ENCODE measurements around the gene MAF. TPM values are rescaled to one million over a fixed set of nuclear protein-coding genes. Genes with fewer than 3 reads are reported as not detected.
A peak's percentile ranks its signal among the peaks of the same experiment; 100 is the strongest.

Gene MAF
- total RNA-seq: 100 to 1,000 TPM in 3 of 4 donors, 10 to 100 TPM in 1; 75.3 to 160 (median 115) TPM

DNA sequence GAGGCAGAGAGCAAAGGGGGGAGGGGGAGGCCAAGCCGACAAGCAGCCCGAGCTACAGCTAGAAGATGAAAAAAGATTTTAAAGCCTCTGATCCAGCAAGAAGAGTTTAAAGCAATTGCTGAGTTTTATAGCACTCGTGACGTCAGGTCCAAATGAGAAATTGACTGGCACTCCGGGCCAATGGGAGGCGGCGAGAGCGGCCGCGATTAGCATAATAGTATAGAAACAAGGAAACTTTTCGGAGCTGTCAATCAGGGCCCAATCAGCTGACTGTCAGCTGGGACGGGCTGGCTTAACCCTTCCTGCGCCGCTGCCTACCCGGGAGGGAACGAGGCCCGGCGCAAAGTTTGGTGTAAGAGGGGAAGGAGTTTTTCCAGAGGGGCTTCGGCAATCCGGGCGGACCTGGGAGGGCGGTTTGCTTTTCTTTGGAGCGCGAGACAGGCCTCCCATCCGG, at the start of gene MAF:
Gene MAF (minus strand): TSS at position 100 of the 454 bp plus-strand sequence. CDS start 835 bp downstream, outside the sequence.
- peak within 1 kb of the TSS; percentile 62 to 91 (median 79) for H3K4me3 ChIP-seq
- no peaks in the 10 kb centered on the region for H3K9me3 ChIP-seq
- WGBS, 2 donors: 0% methylated on average over 25 of the region's 25 CpGs
- no peaks in the 10 kb centered on the region for H3K27me3 ChIP-seq
- peak; percentile 88 to 91 for DNase-seq (ENCODE audit: low spot score in 2 of 2)
- TF ChIP-seq EP300 (IDR thresholded peaks at IDR 0.05): peak; percentile 60 to 96
- TF ChIP-seq POLR2A (IDR thresholded peaks at IDR 0.05): peak; percentile 50 to 76
- TF ChIP-seq, protein P1, sequence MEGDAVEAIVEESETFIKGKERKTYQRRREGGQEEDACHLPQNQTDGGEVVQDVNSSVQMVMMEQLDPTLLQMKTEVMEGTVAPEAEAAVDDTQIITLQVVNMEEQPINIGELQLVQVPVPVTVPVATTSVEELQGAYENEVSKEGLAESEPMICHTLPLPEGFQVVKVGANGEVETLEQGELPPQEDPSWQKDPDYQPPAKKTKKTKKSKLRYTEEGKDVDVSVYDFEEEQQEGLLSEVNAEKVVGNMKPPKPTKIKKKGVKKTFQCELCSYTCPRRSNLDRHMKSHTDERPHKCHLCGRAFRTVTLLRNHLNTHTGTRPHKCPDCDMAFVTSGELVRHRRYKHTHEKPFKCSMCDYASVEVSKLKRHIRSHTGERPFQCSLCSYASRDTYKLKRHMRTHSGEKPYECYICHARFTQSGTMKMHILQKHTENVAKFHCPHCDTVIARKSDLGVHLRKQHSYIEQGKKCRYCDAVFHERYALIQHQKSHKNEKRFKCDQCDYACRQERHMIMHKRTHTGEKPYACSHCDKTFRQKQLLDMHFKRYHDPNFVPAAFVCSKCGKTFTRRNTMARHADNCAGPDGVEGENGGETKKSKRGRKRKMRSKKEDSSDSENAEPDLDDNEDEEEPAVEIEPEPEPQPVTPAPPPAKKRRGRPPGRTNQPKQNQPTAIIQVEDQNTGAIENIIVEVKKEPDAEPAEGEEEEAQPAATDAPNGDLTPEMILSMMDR (IDR thresholded peaks at IDR 0.05): peak in 1 of 5 experiments; percentile 19
- H3K4me1 ChIP-seq: peaks cover 0 to 25% (median 4%) of the 10 kb centered on the region in 4 donors
- H3K27ac ChIP-seq: peak within 1 kb of the TSS; percentile 91 to 96 (median 94)
- no peaks in the 10 kb centered on the region for H3K36me3 ChIP-seq

DNA sequence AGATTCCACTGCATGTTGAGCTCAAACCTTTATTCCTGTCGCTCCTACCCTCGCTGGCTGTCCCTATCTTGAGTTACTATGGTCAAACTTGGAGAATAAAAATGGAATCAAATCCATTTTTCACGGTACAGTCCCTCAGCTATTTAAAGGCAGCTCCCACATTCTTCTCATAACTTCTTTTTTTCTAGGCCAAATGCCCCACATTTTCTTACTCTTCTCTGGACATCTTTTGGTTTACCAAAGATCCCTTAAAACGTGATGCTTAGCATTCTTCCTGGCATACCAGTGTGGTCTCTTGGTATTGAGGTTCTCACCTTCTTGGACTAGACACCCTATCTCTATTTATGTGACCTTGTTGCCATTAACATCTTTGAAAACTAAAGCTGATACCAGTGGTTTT, 48.3 kb upstream of the MAF start:
- TF ChIP-seq, protein P1 (IDR thresholded peaks at IDR 0.05): no peak
- TF ChIP-seq POLR2A (IDR thresholded peaks at IDR 0.05): no peak
- no peak for TF ChIP-seq EP300 (IDR thresholded peaks at IDR 0.05)
- Histone ChIP-seq H3K4me3 (no peak overlapping the region), H3K36me3 (no peaks in the 10 kb centered on the region), H3K4me1 (peaks cover 0 to 54% (median 14%) of the 10 kb centered on the region in 4 donors), H3K27me3 (no peaks in the 10 kb centered on the region), H3K9me3 (no peaks in the 10 kb centered on the region), H3K27ac (peak overlapping the region in 1 of 4 donors; percentile 32)
- 48 to 58% methylated on average over 4 of the region's 4 CpGs for WGBS, 2 donors
- no peak for DNase-seq (ENCODE audit: low spot score in 2 of 2)

DNA sequence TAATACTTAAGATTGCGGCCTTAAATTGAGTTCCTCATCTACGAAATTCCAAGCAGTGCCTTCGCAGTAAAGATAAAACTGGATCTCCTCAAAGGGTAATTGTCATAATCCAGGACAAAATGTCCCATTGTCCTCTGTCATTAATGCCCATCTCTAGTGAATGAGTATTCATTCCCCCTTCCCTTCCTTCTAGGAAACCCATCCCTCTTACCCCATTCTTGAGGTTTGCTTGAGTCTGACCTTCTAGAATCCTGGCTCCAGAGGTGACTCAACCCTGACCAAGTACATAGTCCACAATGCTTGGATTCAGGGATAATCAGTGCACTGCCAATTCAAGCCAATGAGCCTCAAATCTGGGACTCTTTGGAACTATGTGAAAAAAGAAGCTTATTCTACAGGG, 47.0 kb upstream of the MAF start:
- H3K4me1 ChIP-seq: peaks cover 0 to 42% (median 10%) of the 10 kb centered on the region in 4 donors
- no peaks in the 10 kb centered on the region for H3K9me3 ChIP-seq
- no peak for DNase-seq (ENCODE audit: low spot score in 2 of 2)
- peak overlapping the region in 1 of 4 donors; percentile 11 for H3K27ac ChIP-seq
- H3K27me3 ChIP-seq: no peaks in the 10 kb centered on the region
- H3K4me3 ChIP-seq: no peak overlapping the region
- TF ChIP-seq, protein P1 (IDR thresholded peaks at IDR 0.05): no peak
- TF ChIP-seq EP300 (IDR thresholded peaks at IDR 0.05) (no peak), POLR2A (IDR thresholded peaks at IDR 0.05) (no peak)
- no peaks in the 10 kb centered on the region for H3K36me3 ChIP-seq
- 49 to 76% methylated on average over 3 of the region's 3 CpGs for WGBS, 2 donors

DNA sequence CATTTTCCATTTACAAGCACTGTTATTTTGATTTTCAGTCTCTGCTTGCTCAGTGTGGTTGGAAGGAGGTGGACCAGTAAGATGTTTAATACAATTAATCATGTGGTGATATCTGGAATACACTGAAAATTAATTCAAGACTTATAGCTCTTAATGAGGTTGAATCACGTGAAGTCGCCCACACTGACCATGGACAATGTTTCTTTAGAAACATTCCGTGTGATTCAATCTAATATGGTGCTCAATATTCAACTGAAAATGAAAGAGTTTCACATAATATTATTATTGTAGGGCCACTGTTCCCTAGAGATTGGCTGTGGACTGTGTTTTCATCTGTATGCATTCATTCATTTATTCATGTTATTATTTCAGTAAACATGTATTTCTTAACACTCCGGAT, 45.2 kb upstream of the MAF start:
- no peaks in the 10 kb centered on the region for H3K36me3 ChIP-seq
- no peak for DNase-seq (ENCODE audit: low spot score in 2 of 2)
- H3K4me1 ChIP-seq: peaks cover 0 to 32% (median 7%) of the 10 kb centered on the region in 4 donors
- no peaks in the 10 kb centered on the region for H3K27me3 ChIP-seq
- no peak overlapping the region for H3K4me3 ChIP-seq
- 45 to 46% methylated on average over 4 of the region's 4 CpGs for WGBS, 2 donors
- H3K9me3 ChIP-seq: no peaks in the 10 kb centered on the region
- TF ChIP-seq EP300 (IDR thresholded peaks at IDR 0.05): no peak
- TF ChIP-seq POLR2A (IDR thresholded peaks at IDR 0.05): no peak
- TF ChIP-seq, protein P1 (IDR thresholded peaks at IDR 0.05): no peak
- H3K27ac ChIP-seq: peak overlapping the region in 1 of 4 donors; percentile 52

DNA sequence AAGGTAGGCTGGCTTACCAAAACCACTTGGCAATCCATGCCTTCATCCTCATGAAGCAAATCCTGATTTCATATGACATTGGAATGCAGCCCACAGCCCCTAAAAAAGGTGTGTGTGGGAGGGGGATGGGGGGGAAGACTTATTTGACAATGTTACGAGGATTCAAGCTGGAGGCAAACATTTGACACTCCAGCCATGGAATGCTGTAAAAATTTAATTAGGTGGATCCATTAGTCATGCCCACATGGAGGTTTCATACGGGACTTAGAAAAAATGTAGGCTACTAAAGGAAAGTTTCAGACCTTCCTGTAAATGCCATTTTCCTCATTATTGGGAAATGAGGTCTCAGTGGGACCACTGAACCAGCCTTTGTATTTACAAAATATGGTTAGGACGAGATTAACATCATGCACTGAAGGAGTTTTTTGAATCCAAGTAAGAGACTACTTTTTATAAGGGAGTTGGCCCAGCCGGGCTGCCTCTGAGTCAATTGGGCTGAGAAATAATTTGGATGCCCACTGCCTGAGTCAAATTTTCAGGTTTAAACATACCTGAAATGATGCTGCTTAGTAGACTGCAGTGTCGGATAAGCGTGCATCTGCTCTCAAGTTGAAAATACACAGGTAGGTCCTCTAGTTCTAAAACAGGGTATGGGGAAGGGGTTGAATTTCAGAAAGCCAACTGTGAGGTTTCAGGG, 44.6 kb upstream of the MAF start:
- no peaks in the 10 kb centered on the region for H3K27me3 ChIP-seq
- H3K9me3 ChIP-seq: no peaks in the 10 kb centered on the region
- H3K36me3 ChIP-seq: no peaks in the 10 kb centered on the region
- WGBS, 2 donors: 84 to 88% methylated on average over 6 of the region's 6 CpGs
- peaks cover 0 to 32% (median 7%) of the 10 kb centered on the region in 4 donors for H3K4me1 ChIP-seq
- no peak for DNase-seq (ENCODE audit: low spot score in 2 of 2)
- TF ChIP-seq EP300 (IDR thresholded peaks at IDR 0.05) (no peak), POLR2A (IDR thresholded peaks at IDR 0.05) (no peak)
- TF ChIP-seq, protein P1 (IDR thresholded peaks at IDR 0.05): no peak
- H3K4me3 ChIP-seq: no peak overlapping the region
- H3K27ac ChIP-seq: peak overlapping the region in 1 of 4 donors; percentile 52

All from tibial nerve (tissue), 4 donors.